Measurements from ENCODE around the gene ZNF644.

Gene ZNF644

GRCh38 chr1:91014475-91014874 is 7.4 kb downstream of the ZNF644 start:
- H3K4me3 ChIP-seq (replicated peaks; ENCODE audit: low read depth, low read length) = no peak overlapping the region
- TF ChIP-seq CTCF (IDR thresholded peaks at IDR 0.05; ENCODE audit: low read depth, low read length, missing control alignments) = no peak
- no peak for DNase-seq (ENCODE audit: extremely low read depth, low read depth)

GRCh38 chr1:91013302-91013701 is 8.5 kb downstream of the ZNF644 start:
- no peak overlapping the region for H3K4me3 ChIP-seq (replicated peaks; ENCODE audit: low read depth, low read length)
- TF ChIP-seq CTCF (IDR thresholded peaks at IDR 0.05; ENCODE audit: low read depth, low read length, missing control alignments) = no peak
- no peak for DNase-seq (ENCODE audit: extremely low read depth, low read depth)

- no peak overlapping the region for H3K4me3 ChIP-seq (replicated peaks; ENCODE audit: low read depth, low read length)
- DNase-seq (ENCODE audit: extremely low read depth, low read depth) = no peak
- TF ChIP-seq CTCF (IDR thresholded peaks at IDR 0.05; ENCODE audit: low read depth, low read length, missing control alignments) = no peak
These were observed 9.6 kb downstream of the ZNF644 start for GRCh38 chr1:91012196-91012595.

- TF ChIP-seq CTCF (IDR thresholded peaks at IDR 0.05; ENCODE audit: low read depth, low read length, missing control alignments) = no peak
- no peak for DNase-seq (ENCODE audit: extremely low read depth, low read depth)
- H3K4me3 ChIP-seq (replicated peaks; ENCODE audit: low read depth, low read length) = no peak overlapping the region
These were observed 10.1 kb downstream of the ZNF644 start for GRCh38 chr1:91011726-91012125.

GRCh38 chr1:91007827-91008226 is 14.0 kb downstream of the ZNF644 start:
- no peak overlapping the region for H3K4me3 ChIP-seq (replicated peaks; ENCODE audit: low read depth, low read length)
- DNase-seq (ENCODE audit: extremely low read depth, low read depth) = no peak
- TF ChIP-seq CTCF (IDR thresholded peaks at IDR 0.05; ENCODE audit: low read depth, low read length, missing control alignments) = no peak

- no peak overlapping the region for H3K4me3 ChIP-seq (replicated peaks; ENCODE audit: low read depth, low read length)
- TF ChIP-seq CTCF (IDR thresholded peaks at IDR 0.05; ENCODE audit: low read depth, low read length, missing control alignments) = no peak
- no peak for DNase-seq (ENCODE audit: extremely low read depth, low read depth)
These were observed 14.7 kb downstream of the ZNF644 start for GRCh38 chr1:91007092-91007491.

GRCh38 chr1:91006113-91006908 is 15.5 kb downstream of the ZNF644 start:
- no peak overlapping the region for H3K4me3 ChIP-seq (replicated peaks; ENCODE audit: low read depth, low read length)
- no peak for DNase-seq (ENCODE audit: extremely low read depth, low read depth)
- TF ChIP-seq CTCF (IDR thresholded peaks at IDR 0.05; ENCODE audit: low read depth, low read length, missing control alignments) = no peak
